NCI-H2107 treated with DMSO at 0.1 percent for 48 hours (cell line): ENCODE measurements around the gene PREB.

Experiments used
- DNase-seq: peaks from one replicate; lab custom pipeline; 2025; ENCODE audit not compliant: unreplicated experiment; lab: John Stamatoyannopoulos, UW

PREB gene

GRCh38 chr2:27083410-27084296, 50.8 kb downstream of the PREB start:
- peak; percentile 19 for DNase-seq

GRCh38 chr2:27082773-27083409, 51.5 kb downstream of the PREB start:
- DNase-seq, result no peak

GRCh38 chr2:27081984-27082772, 52.3 kb downstream of the PREB start:
- no peak for DNase-seq
